Measurements from ENCODE around the gene UBE3C. TPM values are rescaled to one million over a fixed set of nuclear protein-coding genes. Genes with fewer than 3 reads are reported as not detected.

The UBE3C gene
- total RNA-seq, 3 donors from 2014 or later = 94.2 to 95.7 (median 94.6) TPM

DNA sequence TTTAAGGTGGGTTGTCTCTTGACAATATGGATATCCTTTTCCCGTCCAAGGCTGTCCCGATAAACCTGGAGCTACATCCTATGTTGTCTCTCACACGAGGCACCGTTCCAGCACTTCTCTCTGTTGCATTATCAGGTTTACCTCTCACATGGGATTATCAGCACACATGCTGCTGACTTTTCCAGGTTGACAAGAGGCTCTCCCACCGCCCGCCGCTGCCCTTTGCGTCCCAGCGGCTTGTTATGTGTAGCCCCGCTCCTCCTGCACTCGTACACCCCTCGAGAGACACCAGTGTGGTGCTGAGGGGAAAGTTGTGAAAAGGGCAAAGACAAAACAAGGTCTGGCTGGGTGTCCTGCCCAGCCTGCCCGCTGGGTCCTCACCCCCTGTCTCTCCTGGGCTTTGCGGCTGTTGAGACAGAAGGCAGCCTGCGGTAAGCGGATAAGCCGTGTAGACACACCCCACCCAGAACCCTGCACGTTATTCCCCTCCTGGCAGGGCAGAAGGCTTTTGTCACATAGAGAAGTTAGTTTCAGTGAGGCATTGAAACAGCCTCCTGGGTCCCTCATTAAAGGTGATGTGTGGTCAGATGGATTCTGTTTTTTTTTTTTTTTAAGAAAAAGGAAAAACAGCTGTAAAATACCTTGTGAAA, 38.7 kb downstream of the UBE3C start:
- DNase-seq (no peak), ATAC-seq (no peak)
- no peaks in the 10 kb centered on the region for H3K9me3 Mint-ChIP-seq
- H3K27me3 Mint-ChIP-seq (ENCODE audit: low read depth) = no peaks in the 10 kb centered on the region
- H3K36me3 Mint-ChIP-seq (ENCODE audit: insufficient read depth) = peaks cover 30% of the 10 kb centered on the region
- no peak overlapping the region for H3K4me3 Mint-ChIP-seq
- H3K4me1 Mint-ChIP-seq (ENCODE audit: low read depth) = no peaks in the 10 kb centered on the region

- H3K36me3 Mint-ChIP-seq (ENCODE audit: insufficient read depth) = peaks cover 31% of the 10 kb centered on the region
- no peaks in the 10 kb centered on the region for H3K27me3 Mint-ChIP-seq (ENCODE audit: low read depth)
- H3K4me1 Mint-ChIP-seq (ENCODE audit: low read depth) = no peaks in the 10 kb centered on the region
- ATAC-seq = no peak
- H3K4me3 Mint-ChIP-seq = no peak overlapping the region
- no peaks in the 10 kb centered on the region for H3K9me3 Mint-ChIP-seq
- no peak for DNase-seq
Measured at GRCh38 chr7:157177983-157178381, 39.3 kb downstream of the UBE3C start.

DNA sequence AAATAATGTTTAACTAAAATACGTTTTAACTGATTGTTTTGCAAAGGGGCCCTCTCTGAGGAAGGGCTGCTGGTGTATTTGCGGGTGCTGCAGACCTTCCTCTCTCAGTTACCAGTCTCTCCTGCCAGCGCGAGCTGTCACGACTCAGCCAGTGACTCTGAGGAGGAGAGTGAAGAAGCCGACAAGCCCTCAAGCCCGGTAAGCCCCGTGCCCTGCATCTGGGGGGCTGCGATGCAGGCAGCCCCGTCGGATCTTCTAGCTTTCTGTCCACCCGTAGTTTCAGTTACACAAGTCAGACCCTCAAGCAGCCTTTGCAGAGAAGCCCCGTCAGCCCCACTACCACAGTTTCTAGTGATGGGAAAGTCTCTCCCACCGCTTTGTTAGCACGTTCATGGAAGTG, 45.1 kb downstream of the UBE3C start:
- Mint-ChIP-seq H3K4me1 (ENCODE audit: low read depth) (no peaks in the 10 kb centered on the region), H3K4me3 (no peak overlapping the region), H3K9me3 (no peaks in the 10 kb centered on the region), H3K36me3 (ENCODE audit: insufficient read depth) (peaks cover 38% of the 10 kb centered on the region), H3K27me3 (ENCODE audit: low read depth) (no peaks in the 10 kb centered on the region)
- ATAC-seq = no peak
- DNase-seq = no peak

GRCh38 chr7:157188091-157188665, 49.5 kb downstream of the UBE3C start:
- H3K4me3 Mint-ChIP-seq = no peak overlapping the region
- ATAC-seq (no peak), DNase-seq (no peak)
- no peaks in the 10 kb centered on the region for H3K4me1 Mint-ChIP-seq (ENCODE audit: low read depth)
- peaks cover 44% of the 10 kb centered on the region for H3K36me3 Mint-ChIP-seq (ENCODE audit: insufficient read depth)
- no peaks in the 10 kb centered on the region for H3K9me3 Mint-ChIP-seq
- H3K27me3 Mint-ChIP-seq (ENCODE audit: low read depth) = no peaks in the 10 kb centered on the region

DNA sequence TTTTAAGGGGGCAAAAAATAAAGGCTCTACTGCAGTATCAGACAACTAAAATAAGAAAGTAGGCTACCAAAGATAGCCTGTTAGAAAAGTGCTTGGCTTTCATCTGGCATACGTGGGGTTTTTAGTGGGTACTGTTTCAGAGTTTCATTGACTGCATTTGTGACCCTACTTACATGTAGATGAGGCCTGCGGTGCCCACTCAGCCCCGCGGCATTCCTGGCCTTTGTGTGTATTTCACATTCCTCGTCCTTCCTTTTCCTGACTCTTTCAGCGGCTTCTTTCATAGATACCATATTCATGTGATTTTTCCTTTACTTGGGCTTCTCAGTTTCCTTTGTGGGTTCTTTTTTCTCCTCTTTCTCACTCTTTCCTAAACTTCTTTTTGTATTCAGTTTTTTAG, 50.7 kb downstream of the UBE3C start:
- Mint-ChIP-seq H3K4me1 (ENCODE audit: low read depth) (no peaks in the 10 kb centered on the region), H3K4me3 (no peak overlapping the region), H3K36me3 (ENCODE audit: insufficient read depth) (peaks cover 46% of the 10 kb centered on the region), H3K27me3 (ENCODE audit: low read depth) (no peaks in the 10 kb centered on the region), H3K9me3 (no peaks in the 10 kb centered on the region)
- no peak for ATAC-seq
- no peak for DNase-seq

- H3K4me3 Mint-ChIP-seq = no peak overlapping the region
- no peak for DNase-seq
- no peaks in the 10 kb centered on the region for H3K27me3 Mint-ChIP-seq (ENCODE audit: low read depth)
- H3K9me3 Mint-ChIP-seq = no peaks in the 10 kb centered on the region
- peaks cover 50% of the 10 kb centered on the region for H3K36me3 Mint-ChIP-seq (ENCODE audit: insufficient read depth)
- no peak for ATAC-seq
- no peaks in the 10 kb centered on the region for H3K4me1 Mint-ChIP-seq (ENCODE audit: low read depth)
Measured at GRCh38 chr7:157192861-157193260, 54.1 kb downstream of the UBE3C start.

GRCh38 chr7:157193274-157193673, 54.5 kb downstream of the UBE3C start:
- no peaks in the 10 kb centered on the region for H3K9me3 Mint-ChIP-seq
- H3K4me3 Mint-ChIP-seq = no peak overlapping the region
- H3K36me3 Mint-ChIP-seq (ENCODE audit: insufficient read depth) = peaks cover 51% of the 10 kb centered on the region
- no peaks in the 10 kb centered on the region for H3K27me3 Mint-ChIP-seq (ENCODE audit: low read depth)
- DNase-seq (no peak), ATAC-seq (no peak)
- H3K4me1 Mint-ChIP-seq (ENCODE audit: low read depth) = no peaks in the 10 kb centered on the region

- Mint-ChIP-seq H3K4me1 (ENCODE audit: low read depth) (no peaks in the 10 kb centered on the region), H3K9me3 (no peaks in the 10 kb centered on the region), H3K27me3 (ENCODE audit: low read depth) (no peaks in the 10 kb centered on the region), H3K36me3 (ENCODE audit: insufficient read depth) (peaks cover 49% of the 10 kb centered on the region), H3K4me3 (no peak overlapping the region)
- no peak for ATAC-seq
- no peak for DNase-seq
Measured at GRCh38 chr7:157194948-157195347, 56.2 kb downstream of the UBE3C start.

DNA sequence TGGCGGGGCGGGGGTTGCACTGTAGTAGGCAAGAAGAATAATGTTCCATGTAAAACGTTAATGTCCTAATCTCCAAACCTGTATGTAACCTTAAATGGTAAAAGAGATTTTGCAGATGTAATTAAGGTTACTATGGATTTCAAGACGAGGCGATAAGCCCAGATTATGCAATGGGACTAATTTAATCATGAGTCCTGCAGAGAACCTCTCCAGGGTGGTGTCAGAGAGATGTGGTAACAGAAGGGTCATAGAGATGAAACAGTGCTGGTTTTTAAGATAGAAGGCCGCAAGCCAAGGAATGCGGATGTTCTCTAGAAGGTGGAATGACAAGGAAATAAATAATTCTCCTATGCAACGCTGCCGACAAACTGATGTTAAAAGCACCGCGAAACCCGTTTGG, 57.1 kb downstream of the UBE3C start:
- Mint-ChIP-seq H3K36me3 (ENCODE audit: insufficient read depth) (peaks cover 47% of the 10 kb centered on the region), H3K4me1 (ENCODE audit: low read depth) (no peaks in the 10 kb centered on the region), H3K4me3 (no peak overlapping the region), H3K9me3 (no peaks in the 10 kb centered on the region), H3K27me3 (ENCODE audit: low read depth) (no peaks in the 10 kb centered on the region)
- DNase-seq (no peak), ATAC-seq (no peak)

DNA sequence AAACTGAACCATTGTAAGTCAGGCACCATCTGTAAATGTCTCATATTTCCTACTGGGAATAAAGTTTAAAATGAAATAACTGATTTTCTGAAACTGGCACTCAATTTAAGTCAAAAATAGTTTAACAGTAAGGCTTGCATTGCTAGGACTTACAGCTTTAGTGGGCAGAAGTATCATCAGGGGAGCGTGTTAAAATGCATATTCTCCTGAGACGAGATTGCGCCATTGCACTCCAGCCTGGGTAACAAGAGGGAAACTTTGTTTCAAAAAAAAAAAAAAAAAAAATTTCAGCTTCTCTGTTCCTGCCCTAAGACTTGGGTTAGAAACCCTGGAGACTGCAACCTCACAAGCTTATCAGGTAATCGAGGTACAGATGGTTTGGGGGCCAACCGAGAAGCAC, 65.4 kb downstream of the UBE3C start:
- no peaks in the 10 kb centered on the region for H3K4me1 Mint-ChIP-seq (ENCODE audit: low read depth)
- H3K9me3 Mint-ChIP-seq = no peaks in the 10 kb centered on the region
- H3K27me3 Mint-ChIP-seq (ENCODE audit: low read depth) = no peaks in the 10 kb centered on the region
- ATAC-seq (no peak), DNase-seq (no peak)
- H3K36me3 Mint-ChIP-seq (ENCODE audit: insufficient read depth) = peaks cover 24% of the 10 kb centered on the region
- no peak overlapping the region for H3K4me3 Mint-ChIP-seq

GRCh38 chr7:157205438-157205837, 66.7 kb downstream of the UBE3C start:
- H3K27me3 Mint-ChIP-seq (ENCODE audit: low read depth) = no peaks in the 10 kb centered on the region
- ATAC-seq = no peak
- no peaks in the 10 kb centered on the region for H3K9me3 Mint-ChIP-seq
- no peak overlapping the region for H3K4me3 Mint-ChIP-seq
- peaks cover 21% of the 10 kb centered on the region for H3K36me3 Mint-ChIP-seq (ENCODE audit: insufficient read depth)
- no peak for DNase-seq
- no peaks in the 10 kb centered on the region for H3K4me1 Mint-ChIP-seq (ENCODE audit: low read depth)

- Mint-ChIP-seq H3K36me3 (ENCODE audit: insufficient read depth) (peaks cover 19% of the 10 kb centered on the region), H3K27me3 (ENCODE audit: low read depth) (no peaks in the 10 kb centered on the region), H3K4me1 (ENCODE audit: low read depth) (no peaks in the 10 kb centered on the region), H3K9me3 (no peaks in the 10 kb centered on the region), H3K4me3 (no peak overlapping the region)
- no peak for DNase-seq
- no peak for ATAC-seq
Measured at GRCh38 chr7:157208571-157209413, 70.1 kb downstream of the UBE3C start.

DNA sequence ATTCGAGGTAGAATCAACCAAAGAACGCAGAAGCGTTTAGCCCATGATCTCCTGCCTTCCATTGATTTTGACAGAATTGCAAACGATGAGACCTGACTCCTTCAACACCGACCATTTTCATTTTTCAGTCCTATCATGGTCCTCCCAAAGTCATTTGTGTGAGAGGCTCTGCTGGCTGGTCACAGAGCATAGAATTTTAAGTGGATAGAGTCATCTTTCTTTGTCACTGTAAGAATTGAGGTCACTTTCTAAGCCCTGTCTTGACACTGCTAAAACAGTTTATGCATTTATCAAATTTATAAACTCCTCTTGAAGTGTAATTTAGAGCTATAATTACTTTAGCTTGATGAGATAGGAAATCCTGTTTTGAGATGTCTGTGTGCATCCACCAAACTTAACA, 72.0 kb downstream of the UBE3C start:
- H3K27me3 Mint-ChIP-seq (ENCODE audit: low read depth) = no peaks in the 10 kb centered on the region
- H3K9me3 Mint-ChIP-seq = no peaks in the 10 kb centered on the region
- no peak overlapping the region for H3K4me3 Mint-ChIP-seq
- ATAC-seq (no peak), DNase-seq (no peak)
- H3K36me3 Mint-ChIP-seq (ENCODE audit: insufficient read depth) = peaks cover 16% of the 10 kb centered on the region
- H3K4me1 Mint-ChIP-seq (ENCODE audit: low read depth) = no peaks in the 10 kb centered on the region

GRCh38 chr7:157211690-157212089, 73.0 kb downstream of the UBE3C start:
- H3K36me3 Mint-ChIP-seq (ENCODE audit: insufficient read depth) = peaks cover 22% of the 10 kb centered on the region
- no peaks in the 10 kb centered on the region for H3K9me3 Mint-ChIP-seq
- no peaks in the 10 kb centered on the region for H3K27me3 Mint-ChIP-seq (ENCODE audit: low read depth)
- DNase-seq (no peak), ATAC-seq (no peak)
- no peaks in the 10 kb centered on the region for H3K4me1 Mint-ChIP-seq (ENCODE audit: low read depth)
- no peak overlapping the region for H3K4me3 Mint-ChIP-seq

DNA sequence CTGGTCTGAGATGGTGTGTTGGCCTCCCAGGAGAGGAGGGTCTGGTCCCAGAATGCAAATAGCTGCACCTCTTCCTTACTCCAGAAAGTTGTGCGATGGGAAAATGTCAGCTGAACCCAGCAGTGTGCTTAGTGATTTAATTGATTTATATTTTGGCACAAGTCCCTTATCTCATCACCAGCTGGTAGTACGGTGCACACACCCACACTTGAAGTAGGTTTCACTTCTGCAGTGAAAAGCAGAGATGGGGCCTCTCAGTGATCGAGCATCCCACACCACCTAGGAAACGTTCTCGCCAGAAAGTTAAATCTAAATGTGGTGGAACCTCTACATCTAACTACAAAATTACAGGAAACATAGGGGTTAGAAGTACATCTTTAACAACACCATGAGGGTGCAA, 80.4 kb downstream of the UBE3C start:
- Mint-ChIP-seq H3K4me1 (ENCODE audit: low read depth) (no peaks in the 10 kb centered on the region), H3K27me3 (ENCODE audit: low read depth) (no peaks in the 10 kb centered on the region)
- no peak for ATAC-seq

More for the DNA sequence above, 80.4 kb downstream of the UBE3C start:
- H3K9me3 Mint-ChIP-seq = no peaks in the 10 kb centered on the region
- no peak for DNase-seq
- peaks cover 23% of the 10 kb centered on the region for H3K36me3 Mint-ChIP-seq (ENCODE audit: insufficient read depth)
- H3K4me3 Mint-ChIP-seq = no peak overlapping the region

Data from activated T-cell treated with anti-CD3 and anti-CD28 coated beads, Interleukin-2, amount 50 U/mL, for 4 hours (primary cell).